Mesenchymal stem cell (in vitro differentiated cells and primary cell): Measurements from ENCODE around the gene MIER2.

Experiments used
- DNase-seq: peaks from one replicate; pipeline ENCODE4 v3.0.0-alpha.2; 2013
- H2AFZ ChIP-seq: one replicate; pipeline ENCODE4 v1.6.1; 2013; ENCODE audit warnings: low read depth, mild to moderate bottlenecking, control low read depth, inconsistent platforms, low read length, moderate library complexity
- H2AK5ac ChIP-seq: 2 replicates; pipeline ENCODE4 v1.6.1; 2013; ENCODE audit warnings: low read length, moderate library complexity, mild to moderate bottlenecking, inconsistent platforms; ENCODE audit not compliant: severe bottlenecking
- H2BK120ac ChIP-seq: one replicate; pipeline ENCODE4 v1.6.1; 2013; ENCODE audit warnings: low read depth, mild to moderate bottlenecking, inconsistent platforms, low read length, moderate library complexity
- H2BK12ac ChIP-seq, 2 experiments: one replicate each; pipeline ENCODE4 v1.6.1; 2013; ENCODE audit warnings: inconsistent platforms in 2 of 2, low read length in 2 of 2, mild to moderate bottlenecking in 2 of 2, moderate library complexity in 2 of 2, control low read depth in 1 of 2
- H2BK15ac ChIP-seq: one replicate; pipeline ENCODE4 v1.6.1; 2013; ENCODE audit warnings: mild to moderate bottlenecking, low read depth, inconsistent platforms; ENCODE audit not compliant: poor library complexity, severe bottlenecking
- H2BK5ac ChIP-seq: 2 replicates; pipeline ENCODE4 v1.6.1; 2013; ENCODE audit warnings: low read depth, mild to moderate bottlenecking, low read length, control low read depth, inconsistent platforms; ENCODE audit not compliant: poor library complexity, severe bottlenecking
- H3K14ac ChIP-seq, 2 experiments: one replicate each; pipeline ENCODE4 v1.6.1; 2013; ENCODE audit warnings: inconsistent platforms in 2 of 2, low read length in 2 of 2, control low read depth in 1 of 2, mild to moderate bottlenecking in 1 of 2, moderate library complexity in 1 of 2
- H3K18ac ChIP-seq, 2 experiments: one replicate each; pipeline ENCODE4 v1.6.1; 2013; ENCODE audit warnings: inconsistent platforms in 2 of 2, low read length in 2 of 2, control low read depth in 1 of 2, low read depth in 1 of 2, mild to moderate bottlenecking in 1 of 2
- H3K23ac ChIP-seq, 2 experiments: one replicate each; pipeline ENCODE4 v1.6.1; 2013; ENCODE audit warnings: inconsistent platforms in 2 of 2, low read length in 2 of 2, mild to moderate bottlenecking in 2 of 2, moderate library complexity in 2 of 2, control low read depth in 1 of 2
- H3K27ac ChIP-seq: 2 replicates; pipeline ENCODE4 v1.5.1; 2013; ENCODE audit warnings: mild to moderate bottlenecking, moderate library complexity, low read length, control low read depth, inconsistent platforms; ENCODE audit not compliant: poor library complexity, severe bottlenecking
- H3K27me3 ChIP-seq, 2 experiments: 2 replicates each; pipeline versions ENCODE4 v1.6.1 to v1.7.0; 2013; ENCODE audit warnings: low read length in 2 of 2, mild to moderate bottlenecking in 2 of 2, moderate library complexity in 2 of 2, control low read depth in 1 of 2, inconsistent platforms in 1 of 2; ENCODE audit not compliant: control insufficient read depth in 1 of 2, insufficient read depth in 1 of 2
- H3K36me3 ChIP-seq, 2 experiments: 2 replicates each; pipeline versions ENCODE4 v1.6.1 to v1.7.0; 2013; ENCODE audit warnings: low read length in 2 of 2, control low read depth in 1 of 2, inconsistent platforms in 1 of 2, low read depth in 1 of 2, mild to moderate bottlenecking in 1 of 2; ENCODE audit not compliant: insufficient read depth in 2 of 2, control insufficient read depth in 1 of 2
- H3K4ac ChIP-seq, 2 experiments: one replicate each; pipeline ENCODE4 v1.6.1; 2013; ENCODE audit warnings: inconsistent platforms in 2 of 2, low read length in 2 of 2, mild to moderate bottlenecking in 2 of 2, moderate library complexity in 2 of 2, control low read depth in 1 of 2, low read depth in 1 of 2
- H3K4me1 ChIP-seq: 2 replicates; pipeline ENCODE4 v1.6.1; 2013; ENCODE audit warnings: low read depth, low read length, control low read depth; ENCODE audit not compliant: control insufficient read depth, insufficient read depth
- H3K4me2 ChIP-seq: 2 replicates; pipeline ENCODE4 v1.6.1; 2013; ENCODE audit warnings: low read length, mild to moderate bottlenecking, inconsistent platforms; ENCODE audit not compliant: poor library complexity, severe bottlenecking
- H3K4me3 ChIP-seq, 2 experiments: 2 replicates each; pipeline versions ENCODE4 v1.5.1 to v1.7.0; 2013; ENCODE audit warnings: low read length in 2 of 2, mild to moderate bottlenecking in 2 of 2, control low read depth in 1 of 2, low read depth in 1 of 2; ENCODE audit not compliant: insufficient read depth in 1 of 2
- H3K79me1 ChIP-seq: replicated peaks from 2 replicates; pipeline ENCODE4 v1.6.1; 2013; ENCODE audit warnings: mild to moderate bottlenecking, control low read depth, low read length, inconsistent platforms; ENCODE audit not compliant: poor library complexity, severe bottlenecking
- H3K9ac ChIP-seq: 2 replicates; pipeline ENCODE4 v1.7.0; 2013; ENCODE audit warnings: mild to moderate bottlenecking, low read length, moderate library complexity
- H3K9me3 ChIP-seq: 2 replicates; pipeline ENCODE4 v1.7.0; 2013; ENCODE audit warnings: mild to moderate bottlenecking, low read length; ENCODE audit not compliant: control insufficient read depth
- H4K8ac ChIP-seq: one replicate; pipeline ENCODE4 v1.6.1; 2013; ENCODE audit warnings: inconsistent platforms, mild to moderate bottlenecking, low read length, moderate library complexity
- H4K91ac ChIP-seq: one replicate; pipeline ENCODE4 v1.6.1; 2013; ENCODE audit warnings: mild to moderate bottlenecking, low read length, inconsistent platforms
- WGBS: methylation state at CpG from one replicate; pipeline ENCODE4 v1.1.7; 2013; ENCODE audit warnings: mixed read lengths; 5-methylcytosine and 5-hydroxymethylcytosine counted together

The MIER2 gene

GRCh38 chr19:366205-366783, 21.7 kb upstream of the MIER2 start:
- no peaks in the 10 kb centered on the region for H3K4me1 ChIP-seq
- no peak overlapping the region for H4K91ac ChIP-seq
- H3K23ac ChIP-seq = no peak overlapping the region
- no peaks in the 10 kb centered on the region for H3K79me1 ChIP-seq
- H4K8ac ChIP-seq = no peak overlapping the region
- H3K14ac ChIP-seq = no peak overlapping the region
- peaks cover 54 to 60% of the 10 kb centered on the region in 2 experiments for H3K27me3 ChIP-seq
- no peak overlapping the region for H2BK12ac ChIP-seq
- no peak overlapping the region for H3K27ac ChIP-seq
- 93% methylated on average over 14 of the region's 17 CpGs for WGBS
- no peak overlapping the region for H3K18ac ChIP-seq
- H2BK120ac ChIP-seq = no peak overlapping the region
- no peak for DNase-seq
- H3K4me2 ChIP-seq = no peak overlapping the region
- H2AK5ac ChIP-seq = no peak overlapping the region
- H3K36me3 ChIP-seq = no peaks in the 10 kb centered on the region
- no peaks in the 10 kb centered on the region for H3K9me3 ChIP-seq
- H2BK5ac ChIP-seq = no peak overlapping the region
- H2AFZ ChIP-seq = no peak overlapping the region
- no peak overlapping the region for H2BK15ac ChIP-seq
- no peak overlapping the region for H3K4ac ChIP-seq
- H3K9ac ChIP-seq = no peak overlapping the region
- H3K4me3 ChIP-seq = no peak overlapping the region

- no peak overlapping the region for H4K91ac ChIP-seq
- no peak overlapping the region for H2AK5ac ChIP-seq
- H3K79me1 ChIP-seq = no peaks in the 10 kb centered on the region
- peak overlapping the region in 1 of 2 experiments; percentile 20 for H3K23ac ChIP-seq
- no peak overlapping the region for H2AFZ ChIP-seq
- peak overlapping the region in 1 of 2 experiments; percentile 29 for H3K18ac ChIP-seq
- no peak overlapping the region for H2BK15ac ChIP-seq
- H3K9me3 ChIP-seq = no peaks in the 10 kb centered on the region
- H2BK120ac ChIP-seq = no peak overlapping the region
- no peak overlapping the region for H3K4ac ChIP-seq
- DNase-seq = no peak
- 79% methylated on average over 16 of the region's 17 CpGs for WGBS
- H3K9ac ChIP-seq = no peak overlapping the region
- no peak overlapping the region for H4K8ac ChIP-seq
- no peaks in the 10 kb centered on the region for H3K4me1 ChIP-seq
- no peak overlapping the region for H3K4me3 ChIP-seq
- H3K27ac ChIP-seq = no peak overlapping the region
- H2BK12ac ChIP-seq = no peak overlapping the region
- no peak overlapping the region for H3K4me2 ChIP-seq
- no peak overlapping the region for H3K14ac ChIP-seq
- no peak overlapping the region for H2BK5ac ChIP-seq
- H3K27me3 ChIP-seq = peaks cover 47 to 54% of the 10 kb centered on the region in 2 experiments
- no peaks in the 10 kb centered on the region for H3K36me3 ChIP-seq
Observed at GRCh38 chr19:364496-365287, 20.1 kb upstream of the MIER2 start.

GRCh38 chr19:362683-363082, 18.1 kb upstream of the MIER2 start:
- H2BK120ac ChIP-seq = no peak overlapping the region
- H2AK5ac ChIP-seq = no peak overlapping the region
- no peak overlapping the region for H3K4me2 ChIP-seq
- H3K23ac ChIP-seq = no peak overlapping the region
- no peak overlapping the region for H2BK5ac ChIP-seq
- no peak overlapping the region for H2AFZ ChIP-seq
- H4K8ac ChIP-seq = no peak overlapping the region
- 75% methylated on average over 8 of the region's 11 CpGs for WGBS
- H3K14ac ChIP-seq = no peak overlapping the region
- H3K18ac ChIP-seq = no peak overlapping the region
- no peak overlapping the region for H4K91ac ChIP-seq
- H3K4ac ChIP-seq = no peak overlapping the region
- H3K9me3 ChIP-seq = no peaks in the 10 kb centered on the region
- no peak for DNase-seq
- peaks cover 30 to 48% of the 10 kb centered on the region in 2 experiments for H3K27me3 ChIP-seq
- H3K79me1 ChIP-seq = no peaks in the 10 kb centered on the region
- H3K4me1 ChIP-seq = no peaks in the 10 kb centered on the region
- H2BK15ac ChIP-seq = no peak overlapping the region
- H3K9ac ChIP-seq = no peak overlapping the region
- no peaks in the 10 kb centered on the region for H3K36me3 ChIP-seq
- no peak overlapping the region for H2BK12ac ChIP-seq
- no peak overlapping the region for H3K27ac ChIP-seq
- H3K4me3 ChIP-seq = no peak overlapping the region

GRCh38 chr19:362154-362553, 17.6 kb upstream of the MIER2 start:
- Histone ChIP-seq H4K91ac (no peak overlapping the region), H3K79me1 (no peaks in the 10 kb centered on the region), H3K9ac (no peak overlapping the region), H3K27ac (no peak overlapping the region), H3K18ac (no peak overlapping the region), H3K23ac (no peak overlapping the region), H2BK12ac (no peak overlapping the region), H3K4me1 (no peaks in the 10 kb centered on the region), H3K4ac (no peak overlapping the region), H3K36me3 (no peaks in the 10 kb centered on the region), H3K14ac (no peak overlapping the region), H2AK5ac (no peak overlapping the region), H2AFZ (no peak overlapping the region), H3K4me2 (no peak overlapping the region), H3K4me3 (no peak overlapping the region), H2BK5ac (no peak overlapping the region), H3K27me3 (peaks cover 24 to 42% of the 10 kb centered on the region in 2 experiments), H2BK15ac (no peak overlapping the region), H3K9me3 (no peaks in the 10 kb centered on the region), H4K8ac (no peak overlapping the region), H2BK120ac (no peak overlapping the region)
- WGBS = 96% methylated on average over 11 of the region's 11 CpGs
- no peak for DNase-seq
